Lung (tissue), 12 donors: Measurements from ENCODE around the gene CLSTN2. TPM values are rescaled to one million over a fixed set of nuclear protein-coding genes. Genes with fewer than 3 reads are reported as not detected.

Experiments used
- ATAC-seq: fragments of 200-7000 bp; cut with Tn5 transposase; one replicate; pipeline ENCODE4 v1.9.1; 2020; ENCODE audit warnings: moderate number of reproducible peaks; ENCODE audit not compliant: insufficient read depth, low FRiP score
- DNase-seq, 3 donors: peaks; one replicate each; pipeline ENCODE4 v3.0.0-alpha.2; 2013 to 2017
- H3K27ac ChIP-seq, 2 donors: one replicate each; pipeline ENCODE4 v1.5.1; 2013; ENCODE audit warnings: mild to moderate bottlenecking in 2 of 2, moderate library complexity in 2 of 2, control low read depth in 1 of 2, inconsistent platforms in 1 of 2, low read depth in 1 of 2, low read length in 1 of 2
- H3K27me3 ChIP-seq, 3 donors: one replicate each; pipeline ENCODE4 v1.5.1; 2013; ENCODE audit warnings: low read length in 2 of 3; ENCODE audit not compliant: control insufficient read depth in 3 of 3, insufficient read depth in 3 of 3
- H3K36me3 ChIP-seq, 4 donors: one replicate each; pipeline ENCODE4 v1.5.1; 2013; ENCODE audit warnings: low read length in 4 of 4, mild to moderate bottlenecking in 1 of 4, moderate library complexity in 1 of 4; ENCODE audit not compliant: control insufficient read depth in 4 of 4, insufficient read depth in 4 of 4
- H3K4me1 ChIP-seq, 5 donors: one replicate each; pipeline ENCODE4 v1.5.1; 2013; ENCODE audit warnings: low read length in 5 of 5, mild to moderate bottlenecking in 2 of 5, moderate library complexity in 1 of 5; ENCODE audit not compliant: control insufficient read depth in 5 of 5, insufficient read depth in 5 of 5
- H3K4me3 ChIP-seq: one replicate; pipeline ENCODE4 v1.5.1; 2013; ENCODE audit warnings: mild to moderate bottlenecking, control low read depth, moderate library complexity
- H3K9ac ChIP-seq, 2 donors: one replicate each; pipeline ENCODE4 v1.5.1; 2013; ENCODE audit warnings: low read length in 2 of 2, control low read depth in 1 of 2; ENCODE audit not compliant: insufficient read depth in 1 of 2
- H3K9me3 ChIP-seq, 4 donors: one replicate each; pipeline ENCODE4 v1.5.1; 2013; ENCODE audit warnings: low read length in 3 of 4, mild to moderate bottlenecking in 1 of 4, moderate library complexity in 1 of 4; ENCODE audit not compliant: control insufficient read depth in 4 of 4, insufficient read depth in 3 of 4
- WGBS, 2 donors: extraction: QIAGEN DNeasy Blood & Tissue Kit; methylation state at CpG; one replicate each; pipeline ENCODE4 v1.1.7; 2013; 5-methylcytosine and 5-hydroxymethylcytosine counted together
- polyA plus RNA-seq, 2 donors: library from polyadenylated mRNA; stranded (reverse); fragments of 200-250 nt; gene quantifications; one replicate each; pipeline ENCODE4 v1.2.1, GENCODE V29; 2013
- total RNA-seq, 2 donors: library from RNA; depleted of rRNA in 1 of 2; stranded (reverse); fragments of >200 nt in 1 of 2; gene quantifications; one replicate each; pipeline ENCODE4 v1.2.1, GENCODE V29; 2014 to 2021
- TF ChIP-seq, protein P1 (sequence below): IDR thresholded peaks from 2 replicates; pipeline ENCODE4 v1.5.1; 2012; ENCODE audit warnings: mild to moderate bottlenecking; ENCODE audit errors: control extremely low read depth, extremely low read depth
- donor health status: control.
- donor health status: control.
- donor health status: Bipolar disorder and iron deficiency.
- donor health status: healthy.
- donor health status: DM: yes; HTN: yes; CAD: no.

The CLSTN2 gene
- total and polyA plus RNA-seq, 4 donors: 0.07 to 2.4 (median 1.3) TPM

DNA sequence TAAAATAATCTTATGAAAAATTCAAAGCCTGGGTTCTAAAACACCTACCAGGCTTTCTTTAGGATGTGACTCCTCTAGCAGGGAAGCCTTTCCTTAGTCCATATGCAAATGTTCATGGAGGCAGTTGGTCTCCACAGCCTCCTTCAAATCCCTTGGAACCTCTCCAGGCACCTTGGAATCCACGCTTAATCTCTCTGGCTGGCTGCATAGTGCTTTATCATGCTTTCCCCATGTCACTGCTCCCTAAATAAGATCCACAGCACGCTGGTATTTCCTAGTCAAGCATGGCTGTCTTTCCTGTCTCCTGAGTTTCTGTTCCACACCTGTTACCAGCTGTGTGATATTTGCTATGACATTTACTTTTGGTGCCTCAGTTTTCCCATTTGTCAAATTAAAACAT is 71.3 kb downstream of the CLSTN2 start:
- Histone ChIP-seq H3K4me3 (no peak overlapping the region), H3K9ac (no peak overlapping the region), H3K36me3 (no peaks in the 10 kb centered on the region), H3K9me3 (peaks cover 0 to 3% (median 1%) of the 10 kb centered on the region in 4 donors), H3K4me1 (no peaks in the 10 kb centered on the region), H3K27me3 (no peaks in the 10 kb centered on the region), H3K27ac (no peak overlapping the region)
- no peak for ATAC-seq
- WGBS, 2 donors: 23 to 46% methylated on average over 2 of the region's 2 CpGs
- TF ChIP-seq, protein P1, sequence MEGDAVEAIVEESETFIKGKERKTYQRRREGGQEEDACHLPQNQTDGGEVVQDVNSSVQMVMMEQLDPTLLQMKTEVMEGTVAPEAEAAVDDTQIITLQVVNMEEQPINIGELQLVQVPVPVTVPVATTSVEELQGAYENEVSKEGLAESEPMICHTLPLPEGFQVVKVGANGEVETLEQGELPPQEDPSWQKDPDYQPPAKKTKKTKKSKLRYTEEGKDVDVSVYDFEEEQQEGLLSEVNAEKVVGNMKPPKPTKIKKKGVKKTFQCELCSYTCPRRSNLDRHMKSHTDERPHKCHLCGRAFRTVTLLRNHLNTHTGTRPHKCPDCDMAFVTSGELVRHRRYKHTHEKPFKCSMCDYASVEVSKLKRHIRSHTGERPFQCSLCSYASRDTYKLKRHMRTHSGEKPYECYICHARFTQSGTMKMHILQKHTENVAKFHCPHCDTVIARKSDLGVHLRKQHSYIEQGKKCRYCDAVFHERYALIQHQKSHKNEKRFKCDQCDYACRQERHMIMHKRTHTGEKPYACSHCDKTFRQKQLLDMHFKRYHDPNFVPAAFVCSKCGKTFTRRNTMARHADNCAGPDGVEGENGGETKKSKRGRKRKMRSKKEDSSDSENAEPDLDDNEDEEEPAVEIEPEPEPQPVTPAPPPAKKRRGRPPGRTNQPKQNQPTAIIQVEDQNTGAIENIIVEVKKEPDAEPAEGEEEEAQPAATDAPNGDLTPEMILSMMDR: no peak
- DNase-seq: no peak

DNA sequence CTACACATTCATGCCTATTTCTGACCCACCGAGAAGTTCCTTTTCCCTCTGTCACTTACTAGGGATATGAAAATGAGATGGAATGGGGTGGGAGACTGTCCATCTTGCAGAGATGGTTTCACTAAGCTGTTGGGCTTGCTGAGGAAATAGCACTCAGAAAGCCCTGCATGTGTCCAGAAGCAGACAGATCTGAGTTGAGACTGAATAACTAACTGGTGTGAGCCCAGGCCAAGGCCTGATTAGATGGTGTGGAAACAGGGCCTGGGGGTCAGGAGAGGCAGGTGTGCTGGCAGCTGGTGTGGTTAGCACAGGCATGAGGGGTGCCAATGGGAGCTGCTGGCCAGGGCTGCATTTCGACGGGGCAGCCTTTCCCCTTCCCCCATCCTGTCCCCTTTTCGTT is 72.1 kb downstream of the CLSTN2 start:
- WGBS, 2 donors: 82 to 91% methylated on average over 4 of the region's 4 CpGs
- Histone ChIP-seq H3K36me3 (no peaks in the 10 kb centered on the region), H3K4me3 (no peak overlapping the region), H3K9me3 (peaks cover 0 to 2% (median 0%) of the 10 kb centered on the region in 4 donors), H3K27me3 (no peaks in the 10 kb centered on the region), H3K27ac (no peak overlapping the region), H3K4me1 (no peaks in the 10 kb centered on the region), H3K9ac (no peak overlapping the region)
- TF ChIP-seq, protein P1: no peak
- DNase-seq: no peak
- no peak for ATAC-seq

DNA sequence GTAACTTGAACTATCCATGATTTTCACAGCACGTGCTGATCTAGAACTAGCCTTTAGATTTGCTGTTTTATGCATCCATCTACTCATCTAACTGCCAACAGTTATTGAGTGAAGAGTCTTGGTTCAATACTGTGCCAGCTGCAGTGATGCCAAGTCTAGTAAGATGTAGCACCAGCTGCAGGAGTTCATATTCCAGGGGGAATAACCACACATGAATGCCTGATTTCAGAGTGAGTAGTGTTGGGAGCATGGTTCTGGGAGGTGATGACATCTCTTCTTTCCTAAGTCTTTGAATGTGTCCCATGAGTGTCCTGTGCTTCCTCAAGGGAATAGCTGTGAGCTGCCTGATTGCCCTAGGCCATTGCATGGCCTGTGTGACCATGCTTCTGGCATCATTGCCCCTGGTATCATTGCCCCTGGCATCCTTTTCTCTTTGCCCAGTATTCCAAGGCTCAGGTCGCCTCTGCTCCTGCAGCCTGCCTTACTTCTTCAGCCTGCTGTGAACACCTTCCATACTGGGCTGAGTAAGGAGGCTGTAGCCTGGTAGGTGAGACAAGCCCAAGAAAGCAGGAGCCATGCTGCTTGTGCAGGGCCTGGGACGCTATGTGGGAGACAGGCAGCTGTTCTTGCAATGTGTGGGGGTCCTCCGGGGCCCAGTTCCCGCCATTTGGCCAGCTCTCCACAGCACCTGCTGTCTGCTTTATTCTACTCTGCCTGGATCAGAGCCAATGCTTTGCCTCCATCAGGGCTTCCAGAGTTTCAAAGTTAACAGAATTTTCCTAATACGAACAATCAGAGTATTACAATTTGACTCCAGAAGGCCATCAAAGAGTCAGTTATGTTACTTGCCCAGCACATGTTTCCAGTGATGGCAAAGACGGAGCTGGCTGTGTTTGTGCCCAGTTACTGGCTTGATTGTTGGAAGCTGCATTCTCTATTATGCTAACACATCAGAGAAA is 73.2 kb downstream of the CLSTN2 start:
- WGBS, 2 donors: 72 to 89% methylated on average over 7 of the region's 7 CpGs
- TF ChIP-seq, protein P1: no peak
- Histone ChIP-seq H3K27me3 (no peaks in the 10 kb centered on the region), H3K9me3 (peaks cover 0 to 2% (median 0%) of the 10 kb centered on the region in 4 donors), H3K9ac (no peak overlapping the region), H3K27ac (no peak overlapping the region), H3K36me3 (no peaks in the 10 kb centered on the region), H3K4me3 (no peak overlapping the region), H3K4me1 (no peaks in the 10 kb centered on the region)
- ATAC-seq (no peak), DNase-seq (peak in 2 of 3 donors; percentile 13 to 19)
